ENCODE results near the gene ATAD3B.

DNA sequence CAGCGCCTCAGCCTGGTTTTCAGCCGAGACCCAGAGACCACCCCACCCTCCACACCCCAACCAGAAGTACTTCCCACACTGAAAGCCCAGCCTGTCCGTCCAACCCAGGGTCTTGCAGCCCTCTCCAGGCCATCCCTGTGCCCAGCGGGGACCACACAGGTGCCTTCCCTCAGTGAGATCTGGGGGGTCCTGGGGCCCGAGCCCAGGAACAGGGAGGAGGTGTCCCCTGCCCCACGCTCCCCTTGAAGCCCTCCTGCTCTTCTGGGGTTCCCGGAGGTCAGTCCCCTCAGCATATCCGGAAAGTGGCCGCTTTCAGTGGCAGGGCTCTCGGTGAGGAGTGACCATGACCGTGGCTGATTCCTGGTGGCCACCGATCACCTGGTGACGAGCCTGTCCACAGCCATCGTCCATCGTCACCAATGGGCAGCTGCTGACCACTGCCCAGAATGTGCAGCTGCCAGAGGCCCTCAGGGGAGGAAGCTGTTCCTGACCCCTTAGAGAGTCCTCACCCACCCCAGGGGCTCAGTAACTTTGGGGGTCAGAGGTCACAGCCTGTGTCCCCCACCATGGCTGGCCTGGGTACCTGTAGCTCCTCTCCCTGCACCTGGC is 65.5 kb downstream of the ATAD3B start:
- TF ChIP-seq SUZ12 (IDR thresholded peaks at IDR 0.05), result no peak
- TF ChIP-seq ZNF384 (IDR thresholded peaks at IDR 0.05), result no peak
- no peak for TF ChIP-seq FOXM1 (IDR thresholded peaks at IDR 0.05; ENCODE audit: borderline replicate concordance)
- TF ChIP-seq FOXK2 (IDR thresholded peaks at IDR 0.05), result no peak
- TF ChIP-seq NFRKB (IDR thresholded peaks at IDR 0.05), result no peak
- TF ChIP-seq SP1 (IDR thresholded peaks at IDR 0.05), result no peak
- TF ChIP-seq BHLHE40 (IDR thresholded peaks at IDR 0.05; ENCODE audit: borderline replicate concordance), result no peak
- no peak for TF ChIP-seq LEF1 (IDR thresholded peaks at IDR 0.05; ENCODE audit: borderline replicate concordance)
- no peak for TF ChIP-seq ARNT (IDR thresholded peaks at IDR 0.05)
- TF ChIP-seq FOXA1 (IDR thresholded peaks at IDR 0.05), result no peak
- TF ChIP-seq HDGF (IDR thresholded peaks at IDR 0.05; ENCODE audit: borderline replicate concordance), result no peak
- no peak for TF ChIP-seq TARDBP (IDR thresholded peaks at IDR 0.05)
- TF ChIP-seq ELF4 (IDR thresholded peaks at IDR 0.05), result no peak
- no peak for TF ChIP-seq PKNOX1 (IDR thresholded peaks at IDR 0.05)
